GM23248 (cell line): ENCODE results near the gene NFIX.

Experiments used
- EZH2 ChIP-seq: fragments of 200-600 bp; sonication (generic); IDR thresholded peaks from 2 replicates; pipeline ENCODE4 v1.6.1; 2018; ENCODE audit warnings: antibody characterized with exemption, mild to moderate bottlenecking; ENCODE audit not compliant: insufficient read depth, poor library complexity, severe bottlenecking
- EZH2phosphoT487 ChIP-seq: fragments of 200-600 bp; sonication (generic); IDR thresholded peaks from 2 replicates; pipeline ENCODE4 v1.6.1; 2018; ENCODE audit warnings: antibody characterized with exemption, moderate library complexity, mild to moderate bottlenecking, low read depth; ENCODE audit not compliant: insufficient read depth

GRCh38 chr19:13086341-13086740 is 91.1 kb downstream of the NFIX start:
- no peak for TF ChIP-seq EZH2
- TF ChIP-seq EZH2phosphoT487: no peak
